A673 (cell line): Measurements from ENCODE around the gene PKN1. TPM values are rescaled to one million over a fixed set of nuclear protein-coding genes. Genes with fewer than 3 reads are reported as not detected.
"Not testable (repeated sequence)": the region's sequence is repeated elsewhere in the genome, so short reads cannot be mapped to it uniquely, and the experiment has no call there.

Source experiments
- BruUV-seq: library from RNA; stranded (reverse); fragments of 400-500 nt; replicated peaks from 2 replicates; lab custom pipeline; 2021; lab: Mats Ljungman, UMichigan
- CTCF ChIA-PET: fragments of 300-600 bp; sonication (Branson Sonifier 250); formaldehyde crosslinking; loops from one replicate; lab custom pipeline; 2022; ENCODE audit warnings: antibody characterized with exemption; lab: Charles Lee
- POLR2A ChIA-PET: fragments of 300-600 bp; sonication (Branson Sonifier 250); formaldehyde crosslinking; loops from one replicate; lab custom pipeline; 2022; ENCODE audit warnings: antibody characterized with exemption; ENCODE audit not compliant: low non-redundant PET; lab: Charles Lee
- DNase-seq: peaks from one replicate; pipeline ENCODE4 v3.0.0-alpha.2; 2015; ENCODE audit warnings: low spot score
- H3K27ac ChIP-seq: fragments of 200-600 bp; sonication (generic); 2 replicates; pipeline ENCODE4 v1.5.1; 2016; ENCODE audit warnings: mixed run types, low read depth, mild to moderate bottlenecking, mixed read lengths, antibody characterized with exemption, low read length; ENCODE audit not compliant: poor library complexity, severe bottlenecking
- H3K27me3 ChIP-seq: fragments of 200-600 bp; sonication (generic); replicated peaks from 2 replicates; pipeline ENCODE4 v1.6.1; 2017; ENCODE audit warnings: mixed run types, low read depth, mild to moderate bottlenecking, mixed read lengths, antibody characterized with exemption, low read length; ENCODE audit not compliant: insufficient read depth, poor library complexity
- H3K36me3 ChIP-seq: fragments of 200-600 bp; sonication (generic); 2 replicates; pipeline ENCODE4 v1.6.1; 2016; ENCODE audit warnings: mixed run types, mild to moderate bottlenecking, mixed read lengths, antibody characterized with exemption, low read length; ENCODE audit not compliant: insufficient read depth, poor library complexity, severe bottlenecking
- H3K4me1 ChIP-seq: fragments of 200-600 bp; sonication (generic); 2 replicates; pipeline ENCODE4 v1.6.1; 2017; ENCODE audit warnings: mixed run types, mild to moderate bottlenecking, mixed read lengths, antibody characterized with exemption, low read length; ENCODE audit not compliant: insufficient read depth, poor library complexity, severe bottlenecking
- H3K4me3 ChIP-seq: fragments of 200-600 bp; sonication (generic); 2 replicates; pipeline ENCODE4 v1.5.1; 2016; ENCODE audit warnings: low read depth, mixed run types, mild to moderate bottlenecking, mixed read lengths, low read length; ENCODE audit not compliant: poor library complexity, severe bottlenecking
- H3K9me3 ChIP-seq: fragments of 200-600 bp; sonication (generic); 2 replicates; pipeline ENCODE4 v1.6.1; 2016; ENCODE audit warnings: mixed run types, low read depth, mild to moderate bottlenecking, mixed read lengths, antibody characterized with exemption, low read length; ENCODE audit not compliant: poor library complexity, severe bottlenecking
- CTCF ChIP-seq: fragments of 300-800, 200-600 bp; sonication (generic); conservative IDR thresholded peaks from 2 replicates; pipeline ENCODE4 v1.5.1; 2017; ENCODE audit warnings: low read depth, mild to moderate bottlenecking, antibody characterized with exemption, low read length, moderate library complexity, mixed read lengths
- EZH2 ChIP-seq: fragments of 200-600 bp; sonication (generic); IDR thresholded peaks from 2 replicates; pipeline ENCODE4 v1.6.1; 2017; ENCODE audit warnings: borderline replicate concordance, low read depth, mild to moderate bottlenecking, mixed read lengths, antibody characterized with exemption, low read length; ENCODE audit not compliant: poor library complexity, severe bottlenecking
- intact Hi-C: fragments of 100-400 bp; cut with micrococcal nuclease; formaldehyde crosslinking; loops from one replicate; pipeline ENCODE4 v1.10.0; 2022; ENCODE audit not compliant: unreplicated experiment
- total RNA-seq: library from RNA; stranded (reverse); gene quantifications from 2 replicates; pipeline ENCODE4 v1.2.3, GENCODE V29; 2021

PKN1 gene
- total RNA-seq, 1 experiment from 2014 or later, result 91.4 TPM

GRCh38 chr19:14394167-14394566, 38.9 kb upstream of the PKN1 start:
- ChIA-PET POLR2A (no interaction called here), CTCF (no interaction called here)
- Histone ChIP-seq H3K4me3 (no peak overlapping the region), H3K9me3 (no peaks in the 10 kb centered on the region), H3K4me1 (no peaks in the 10 kb centered on the region), H3K27me3 (no peaks in the 10 kb centered on the region), H3K27ac (no peak overlapping the region), H3K36me3 (peaks cover 7% of the 10 kb centered on the region)
- TF ChIP-seq CTCF (no peak), EZH2 (no peak)
- BruUV-seq, result no TSS peak
- no peak for DNase-seq
- intact Hi-C loops, result no loop called here

GRCh38 chr19:14395262-14395661, 37.8 kb upstream of the PKN1 start:
- BruUV-seq, result no TSS peak
- CTCF ChIA-PET, result interaction anchor here (0.6 kb wide), 1 partner anchor 248 kb away, joined by 5 read pairs; no protein-coding TSS in a partner anchor
- no peak for TF ChIP-seq EZH2
- no peak for TF ChIP-seq CTCF
- Histone ChIP-seq H3K4me1 (peaks cover under 1% of the 10 kb centered on the region), H3K27me3 (no peaks in the 10 kb centered on the region), H3K4me3 (no peak overlapping the region), H3K36me3 (peaks cover 7% of the 10 kb centered on the region), H3K27ac (no peak overlapping the region), H3K9me3 (no peaks in the 10 kb centered on the region)
- no peak for DNase-seq
- intact Hi-C loops, result no loop called here
- POLR2A ChIA-PET, result interaction anchor here (0.6 kb wide), 1 partner anchor 548 kb away, joined by 4 read pairs; no protein-coding TSS in a partner anchor

GRCh38 chr19:14395710-14396336, 37.3 kb upstream of the PKN1 start:
- CTCF ChIA-PET, result interaction anchor here (0.6 kb wide), 1 partner anchor 248 kb away, joined by 5 read pairs; no protein-coding TSS in a partner anchor
- TF ChIP-seq EZH2 (no peak), CTCF (no peak)

GRCh38 chr19:14396730-14397129, 36.4 kb upstream of the PKN1 start:
- H3K4me3 ChIP-seq, intact Hi-C loops, H3K27me3 ChIP-seq, H3K9me3 ChIP-seq, DNase-seq, BruUV-seq, POLR2A ChIA-PET, H3K36me3 ChIP-seq, H3K27ac ChIP-seq: not testable (repeated sequence)
- CTCF ChIA-PET, result interaction anchor here (0.6 kb wide), 1 partner anchor 198 kb away, joined by 5 read pairs; no protein-coding TSS in a partner anchor
- H3K4me1 ChIP-seq, result peaks cover 12% of the 10 kb centered on the region

More at GRCh38 chr19:14395710-14396336, 37.3 kb upstream of the PKN1 start:
- intact Hi-C loops, result no loop called here
- no TSS peak for BruUV-seq
- Histone ChIP-seq H3K4me1 (peaks cover 6% of the 10 kb centered on the region), H3K27ac (no peak overlapping the region), H3K36me3 (peaks cover 7% of the 10 kb centered on the region), H3K9me3 (no peaks in the 10 kb centered on the region), H3K4me3 (no peak overlapping the region), H3K27me3 (no peaks in the 10 kb centered on the region)
- POLR2A ChIA-PET, result interaction anchor here (0.6 kb wide), 1 partner anchor 548 kb away, joined by 4 read pairs; no protein-coding TSS in a partner anchor
- DNase-seq, result no peak

- BruUV-seq, intact Hi-C loops, H3K36me3 ChIP-seq, DNase-seq, CTCF ChIA-PET, H3K27ac ChIP-seq, H3K4me3 ChIP-seq, H3K9me3 ChIP-seq, H3K27me3 ChIP-seq, POLR2A ChIA-PET: not testable (repeated sequence)
- peaks cover 12% of the 10 kb centered on the region for H3K4me1 ChIP-seq
These were observed 35.9 kb upstream of the PKN1 start for GRCh38 chr19:14397168-14397567.
